ENCODE data around the gene TRIOBP. TPM values are rescaled to one million over a fixed set of nuclear protein-coding genes. Genes with fewer than 3 reads are reported as not detected.
"Not testable (repeated sequence)": the region's sequence is repeated elsewhere in the genome, so short reads cannot be mapped to it uniquely, and the experiment has no call there.

TRIOBP gene
- total and polyA plus RNA-seq, 3 experiments from 2014 or later: 13.6 to 26.7 (median 26.1) TPM

DNA sequence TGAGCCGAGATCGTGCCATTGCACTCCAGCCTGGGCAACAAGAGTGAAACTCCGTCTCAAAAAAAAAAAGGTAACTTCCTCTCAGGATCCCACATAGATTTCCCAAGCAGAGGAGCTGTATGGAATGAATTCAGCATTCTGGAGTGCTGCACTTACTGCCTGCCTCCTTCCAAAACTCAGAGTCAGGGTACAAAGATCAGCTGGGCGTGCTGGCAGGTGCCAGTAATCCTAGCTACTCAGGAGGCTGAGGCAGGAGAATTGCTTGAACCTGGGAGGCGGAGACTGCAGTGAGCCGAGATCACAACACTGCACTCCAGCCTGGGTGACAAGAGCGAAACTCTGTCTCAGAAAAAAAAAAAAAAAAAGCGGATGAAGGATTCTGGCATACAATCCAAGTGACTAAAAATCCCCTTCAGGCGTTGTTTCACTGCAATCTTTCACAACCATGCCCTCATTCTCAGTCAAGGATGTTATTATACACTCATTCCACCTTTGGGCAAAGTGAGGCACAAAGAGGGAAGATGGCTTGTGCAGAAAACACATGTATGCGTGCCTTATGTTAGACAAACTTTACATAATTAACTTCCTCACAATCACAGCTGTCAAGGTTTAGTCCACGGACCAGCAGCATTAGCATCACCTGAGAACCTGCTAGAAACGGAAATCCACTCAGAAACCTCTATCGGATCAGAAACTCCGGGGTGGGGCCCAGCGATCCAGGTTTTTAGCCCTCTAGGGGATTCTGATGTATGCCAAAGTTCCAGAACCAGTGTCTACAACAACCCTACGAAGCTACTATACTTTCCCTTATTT lies 11.8 kb upstream of the TRIOBP start:
- CTCF ChIA-PET: interaction anchor here (0.7 to 16.7 kb wide), 11 partner anchors 9 to 78 kb away, joined by 3 to 375 read pairs (median 7); partner anchors contain the start of genes GGA1, LGALS1, PDXP and SH3BP1
- Histone ChIP-seq H3K27me3 (ENCODE audit: insufficient read depth, low read length, poor library complexity, severe bottlenecking) (no peaks in the 10 kb centered on the region), H3K9me3 (ENCODE audit: low read length) (no peaks in the 10 kb centered on the region), H3K36me3 (ENCODE audit: insufficient read depth, low read length) (peaks cover 16% of the 10 kb centered on the region), H3K4me3 (ENCODE audit: low read length) (no peak overlapping the region), H3K4me1 (ENCODE audit: insufficient read depth, low read length) (peaks cover 23% of the 10 kb centered on the region), H3K27ac (ENCODE audit: low read depth, low read length) (no peak overlapping the region)
- no peak for DNase-seq
- Mint-ChIP-seq H3K27me3 (peaks cover 0 to 1% of the 10 kb centered on the region in 2 donors), H3K4me3 (peak overlapping the region in 6 of 7 donors; percentile 32 to 97 (median 92)), H3K4me1 (peaks cover 28 to 41% (median 39%) of the 10 kb centered on the region in 3 donors), H3K9me3 (no peaks in the 10 kb centered on the region), H3K36me3 (peaks cover 0 to 28% (median 0%) of the 10 kb centered on the region in 3 donors), H3K27ac (peak overlapping the region in 3 of 8 donors; percentile 32 to 96 (median 43))
- POLR2A ChIA-PET: interaction anchor here (0.7 to 1.9 kb wide), 5 partner anchors 8 to 705 kb away, joined by 3 to 7 read pairs (median 6); partner anchors contain the start of gene PDXP

DNA sequence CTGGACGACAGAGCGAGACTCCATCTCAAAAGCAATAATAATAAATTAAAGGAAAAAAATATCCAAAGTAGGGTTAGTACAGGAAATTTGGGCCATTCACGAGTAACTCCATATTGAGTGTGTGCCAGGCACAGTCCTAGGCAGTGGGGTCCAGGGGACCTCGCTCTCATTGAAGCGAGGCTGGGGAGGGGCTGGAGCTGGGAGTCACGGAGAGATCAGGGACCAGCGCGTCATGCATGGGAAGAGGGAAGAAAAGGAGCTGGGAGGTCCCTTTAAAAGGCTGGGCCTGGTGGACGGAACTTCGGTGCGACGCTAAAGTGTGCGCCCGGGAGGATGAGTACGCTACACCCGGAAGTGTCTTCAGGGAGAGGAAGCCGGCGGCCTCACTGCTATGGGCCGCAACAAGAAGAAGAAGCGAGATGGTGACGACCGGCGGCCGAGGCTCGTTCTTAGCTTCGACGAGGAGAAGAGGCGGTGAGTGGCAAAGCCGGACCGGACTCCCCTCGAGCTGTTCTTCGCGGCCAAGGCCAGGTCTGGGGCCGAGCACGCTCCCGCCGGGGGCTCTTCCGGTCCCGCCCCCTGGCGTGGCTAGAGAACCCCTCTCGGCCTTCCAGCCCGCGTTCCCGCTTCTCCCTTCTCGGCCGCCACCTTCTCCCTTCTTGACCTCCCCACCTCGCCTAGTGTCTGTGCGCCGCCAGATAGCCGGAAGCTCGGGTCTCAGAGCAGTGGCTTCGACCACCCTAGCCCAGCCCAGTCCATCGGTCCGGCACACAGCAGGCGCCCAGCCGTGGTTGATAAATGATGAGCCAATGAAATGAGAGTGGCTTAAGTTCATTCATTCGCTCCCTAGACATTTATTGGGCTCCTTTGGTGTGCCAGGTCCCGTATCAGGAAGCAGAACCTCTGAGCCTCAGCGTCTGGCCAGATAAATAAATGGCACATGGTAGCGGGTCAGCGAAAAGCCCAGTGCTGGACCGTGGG lies 10.6 kb upstream of the TRIOBP start, which contains the start of gene NOL12:
NOL12 (plus strand) TSS at position 342 of the 981 bp plus-strand sequence; CDS start at position 392, 50 bp downstream.
- peak within 1 kb of the TSS; percentile 88 for H3K4me3 ChIP-seq (ENCODE audit: low read length)
- peak within 1 kb of the TSS; percentile 83 for H3K27ac ChIP-seq (ENCODE audit: low read depth, low read length)
- peaks cover 28% of the 10 kb centered on the region for H3K36me3 ChIP-seq (ENCODE audit: insufficient read depth, low read length)
- ChIA-PET POLR2A (interaction anchor here (1.0 to 2.3 kb wide), 6 partner anchors 9 to 78 kb away, joined by 3 to 12 read pairs (median 6); partner anchors contain the start of genes GGA1 and PDXP), CTCF (interaction anchor here (0.5 to 16.7 kb wide), 10 partner anchors 9 to 79 kb away, joined by 3 to 375 read pairs (median 6); partner anchors contain the start of genes GGA1, LGALS1 and SH3BP1)
- Mint-ChIP-seq H3K4me3 (peak within 1 kb of the TSS; percentile 83 to 97 (median 94)), H3K36me3 (peaks cover 0 to 41% (median 0%) of the 10 kb centered on the region in 3 donors), H3K27me3 (peaks cover 0 to 1% of the 10 kb centered on the region in 2 donors), H3K4me1 (peaks cover 26 to 38% (median 34%) of the 10 kb centered on the region in 3 donors), H3K9me3 (no peaks in the 10 kb centered on the region), H3K27ac (peak within 1 kb of the TSS; percentile 32 to 100 (median 96))
- H3K9me3 ChIP-seq (ENCODE audit: low read length): no peaks in the 10 kb centered on the region
- peaks cover 21% of the 10 kb centered on the region for H3K4me1 ChIP-seq (ENCODE audit: insufficient read depth, low read length)
- peak; percentile 62 to 84 (median 74) for DNase-seq
- no peaks in the 10 kb centered on the region for H3K27me3 ChIP-seq (ENCODE audit: insufficient read depth, low read length, poor library complexity, severe bottlenecking)

DNA sequence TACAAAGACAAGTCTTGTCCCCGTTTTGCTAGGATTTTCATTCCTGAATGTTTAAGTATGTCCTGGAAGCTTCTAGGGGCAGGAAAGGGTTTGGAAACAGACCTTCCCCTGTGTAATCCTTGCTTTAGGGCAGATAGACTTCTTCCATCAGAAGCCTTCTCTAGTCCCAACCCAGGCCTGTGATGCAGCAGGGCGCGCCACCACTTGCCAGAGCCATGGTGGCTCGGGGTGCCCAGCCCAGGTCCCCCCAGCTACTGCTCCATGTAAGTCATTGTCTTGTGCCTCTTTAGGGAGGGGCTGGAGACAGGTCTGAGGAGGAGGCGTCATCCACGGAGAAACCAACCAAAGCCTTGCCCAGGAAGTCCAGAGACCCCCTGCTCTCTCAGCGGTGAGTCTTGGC lies 6.4 kb upstream of the TRIOBP start:
- H3K27me3 ChIP-seq (ENCODE audit: insufficient read depth, low read length, poor library complexity, severe bottlenecking): no peaks in the 10 kb centered on the region
- no peak overlapping the region for H3K27ac ChIP-seq (ENCODE audit: low read depth, low read length)
- H3K27ac Mint-ChIP-seq: peak overlapping the region in 1 of 8 donors; percentile 50
- H3K36me3 ChIP-seq (ENCODE audit: insufficient read depth, low read length): peaks cover 39% of the 10 kb centered on the region
- peaks cover 15% of the 10 kb centered on the region for H3K4me1 ChIP-seq (ENCODE audit: insufficient read depth, low read length)
- peak overlapping the region in 1 of 7 donors; percentile 34 for H3K4me3 Mint-ChIP-seq
- no peak overlapping the region for H3K4me3 ChIP-seq (ENCODE audit: low read length)
- CTCF ChIA-PET: interaction anchor here (16.7 kb wide), 1 partner anchor 52 kb away, joined by 375 read pairs; the partner anchor contains the start of gene SH3BP1
- DNase-seq: no peak
- peaks cover 0 to 1% of the 10 kb centered on the region in 2 donors for H3K27me3 Mint-ChIP-seq
- H3K9me3 Mint-ChIP-seq: no peaks in the 10 kb centered on the region
- POLR2A ChIA-PET: no interaction called here
- peaks cover 7 to 70% (median 8%) of the 10 kb centered on the region in 3 donors for H3K36me3 Mint-ChIP-seq
- peaks cover 24 to 30% (median 29%) of the 10 kb centered on the region in 3 donors for H3K4me1 Mint-ChIP-seq
- H3K9me3 ChIP-seq (ENCODE audit: low read length): no peaks in the 10 kb centered on the region

DNA sequence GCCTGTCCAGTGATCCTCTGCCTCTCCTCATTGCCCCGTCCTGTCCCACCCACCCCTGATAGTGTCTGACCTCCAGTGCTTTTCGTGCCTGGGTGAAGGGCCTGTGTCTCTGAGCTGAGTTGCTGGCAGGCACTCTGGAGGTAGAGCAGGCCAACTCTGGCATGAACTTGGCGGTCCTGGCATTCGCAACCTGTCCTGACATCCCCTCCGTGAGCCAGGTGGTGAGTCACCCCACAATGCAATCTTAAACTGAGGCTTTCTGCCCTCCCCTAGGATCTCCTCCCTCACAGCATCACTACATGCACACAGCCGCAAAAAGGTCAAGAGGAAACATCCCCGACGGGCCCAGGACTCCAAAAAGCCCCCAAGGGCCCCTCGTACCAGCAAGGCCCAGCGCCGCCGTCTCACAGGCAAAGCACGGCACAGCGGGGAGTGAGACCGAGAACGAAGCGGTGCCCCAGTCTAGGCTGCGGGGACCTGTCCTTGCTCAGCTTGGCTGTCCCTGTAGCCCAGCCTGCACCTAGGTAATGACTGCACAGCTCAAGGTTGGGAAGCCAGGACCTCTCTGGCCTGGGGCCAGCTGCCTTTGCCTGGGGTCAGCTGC lies 5.8 kb upstream of the TRIOBP start:
- Mint-ChIP-seq H3K9me3 (no peaks in the 10 kb centered on the region), H3K36me3 (peaks cover 7 to 75% (median 11%) of the 10 kb centered on the region in 3 donors), H3K4me3 (peak overlapping the region in 1 of 7 donors; percentile 50), H3K27ac (no peak overlapping the region), H3K27me3 (no peaks in the 10 kb centered on the region), H3K4me1 (peaks cover 25 to 30% (median 29%) of the 10 kb centered on the region in 3 donors)
- CTCF ChIA-PET: no interaction called here
- POLR2A ChIA-PET: interaction anchor here (1.1 kb wide), 1 partner anchor 33 kb away, joined by 4 read pairs; the partner anchor contains the start of gene PDXP
- Histone ChIP-seq H3K27me3 (ENCODE audit: insufficient read depth, low read length, poor library complexity, severe bottlenecking) (no peaks in the 10 kb centered on the region), H3K9me3 (ENCODE audit: low read length) (no peaks in the 10 kb centered on the region), H3K27ac (ENCODE audit: low read depth, low read length) (no peak overlapping the region), H3K36me3 (ENCODE audit: insufficient read depth, low read length) (peaks cover 39% of the 10 kb centered on the region), H3K4me3 (ENCODE audit: low read length) (no peak overlapping the region), H3K4me1 (ENCODE audit: insufficient read depth, low read length) (peaks cover 14% of the 10 kb centered on the region)
- no peak for DNase-seq

DNA sequence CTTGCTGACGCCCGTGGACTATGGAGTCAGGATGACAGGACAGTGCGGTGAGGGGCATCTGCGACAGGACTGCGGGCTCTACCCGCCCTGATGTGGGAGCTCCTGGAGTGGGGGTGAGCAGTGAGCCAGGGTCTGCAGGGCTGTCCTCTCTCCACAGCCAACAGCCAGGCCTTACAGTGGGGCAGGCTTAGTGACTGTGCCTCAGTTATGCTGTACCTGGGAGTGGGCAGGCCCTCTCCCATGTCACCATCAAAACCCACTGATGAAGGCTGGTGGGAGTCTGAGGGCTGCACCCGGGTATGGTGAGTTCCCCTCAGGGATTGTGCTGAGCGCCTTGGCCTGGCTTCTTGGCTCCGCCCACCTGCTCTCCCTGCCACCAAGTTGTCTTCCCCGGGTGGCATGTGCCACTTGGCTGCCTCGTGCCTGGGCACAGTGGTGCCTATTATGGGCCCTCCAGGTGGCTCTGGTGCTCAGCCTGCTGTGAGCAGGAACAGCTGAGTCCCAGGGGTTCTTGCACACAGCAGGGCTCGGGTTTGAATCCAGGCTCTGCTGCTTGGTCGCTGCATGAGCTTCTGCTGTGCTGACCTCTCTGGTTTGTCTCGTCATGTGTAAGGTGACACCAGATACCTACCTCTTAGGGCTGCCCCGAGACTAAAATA lies 4.1 kb upstream of the TRIOBP start:
- POLR2A ChIA-PET: no interaction called here
- Mint-ChIP-seq H3K9me3 (no peaks in the 10 kb centered on the region), H3K27me3 (no peaks in the 10 kb centered on the region), H3K27ac (peak overlapping the region in 2 of 8 donors; percentile 42 to 80), H3K4me3 (no peak overlapping the region), H3K36me3 (peaks cover 7 to 64% (median 11%) of the 10 kb centered on the region in 3 donors), H3K4me1 (peaks cover 16 to 22% (median 19%) of the 10 kb centered on the region in 3 donors)
- Histone ChIP-seq H3K4me1 (ENCODE audit: insufficient read depth, low read length) (peaks cover 7% of the 10 kb centered on the region), H3K27ac (ENCODE audit: low read depth, low read length) (no peak overlapping the region), H3K27me3 (ENCODE audit: insufficient read depth, low read length, poor library complexity, severe bottlenecking) (no peaks in the 10 kb centered on the region), H3K4me3 (ENCODE audit: low read length) (no peak overlapping the region), H3K36me3 (ENCODE audit: insufficient read depth, low read length) (peaks cover 39% of the 10 kb centered on the region), H3K9me3 (ENCODE audit: low read length) (no peaks in the 10 kb centered on the region)
- CTCF ChIA-PET: interaction anchor here (0.9 kb wide), 1 partner anchor 86 kb away, joined by 4 read pairs; no protein-coding TSS in a partner anchor
- DNase-seq: no peak

DNA sequence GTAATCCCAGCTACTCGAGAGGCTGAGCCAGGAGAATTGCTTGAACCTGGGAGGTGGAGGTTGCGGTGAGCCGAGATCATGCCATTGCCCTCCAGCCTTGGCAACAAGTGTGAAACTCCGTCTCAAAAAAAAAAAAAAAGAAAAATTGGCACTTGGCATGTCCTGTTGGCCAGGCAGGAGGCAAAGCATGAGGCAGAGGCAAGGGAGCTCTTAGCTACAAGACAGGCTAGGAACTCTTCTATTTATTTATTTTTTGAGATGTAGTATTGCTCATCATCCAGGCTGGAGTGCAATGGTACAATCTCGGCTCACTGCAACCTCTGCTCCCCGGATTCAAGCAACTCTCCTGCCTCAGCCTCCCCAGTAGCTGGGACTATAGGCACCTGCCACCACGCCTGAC lies 2.7 kb upstream of the TRIOBP start:
- H3K4me1 ChIP-seq (ENCODE audit: insufficient read depth, low read length); H3K9me3 Mint-ChIP-seq; H3K27ac Mint-ChIP-seq; H3K27me3 Mint-ChIP-seq; POLR2A ChIA-PET; H3K4me3 ChIP-seq (ENCODE audit: low read length); DNase-seq; H3K4me3 Mint-ChIP-seq; H3K27me3 ChIP-seq (ENCODE audit: insufficient read depth, low read length, poor library complexity, severe bottlenecking); H3K9me3 ChIP-seq (ENCODE audit: low read length); H3K27ac ChIP-seq (ENCODE audit: low read depth, low read length): not testable (repeated sequence)
- H3K36me3 ChIP-seq (ENCODE audit: insufficient read depth, low read length): peaks cover 27% of the 10 kb centered on the region
- CTCF ChIA-PET: interaction anchor here (0.9 to 1.0 kb wide), 2 partner anchors 51 to 87 kb away, joined by 4 read pairs; no protein-coding TSS in a partner anchor
- H3K36me3 Mint-ChIP-seq: peaks cover 7 to 54% (median 11%) of the 10 kb centered on the region in 3 donors
- peaks cover 8 to 13% (median 11%) of the 10 kb centered on the region in 3 donors for H3K4me1 Mint-ChIP-seq

DNA sequence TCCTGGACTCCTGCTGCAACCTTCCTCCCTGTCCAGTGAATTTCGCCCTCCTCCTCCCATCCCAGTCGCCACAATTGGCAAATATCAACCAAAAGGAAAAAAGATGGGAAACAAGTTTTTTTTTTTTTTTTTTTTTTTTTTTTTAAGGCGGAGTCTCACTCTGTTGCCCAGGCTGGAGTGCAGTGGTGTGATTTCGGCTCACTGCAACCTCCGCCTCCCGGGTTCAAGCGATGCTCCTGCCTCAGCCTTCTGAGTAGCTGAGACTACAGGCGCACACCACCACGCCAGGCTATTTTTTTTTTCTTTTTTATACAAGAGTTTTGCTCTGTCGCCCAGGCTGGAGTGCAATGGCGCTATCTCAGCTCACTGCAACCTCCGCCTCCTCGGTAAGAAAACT lies 590 bp upstream of the TRIOBP start:
- DNase-seq; H3K9me3 ChIP-seq (ENCODE audit: low read length); H3K4me1 ChIP-seq (ENCODE audit: insufficient read depth, low read length); POLR2A ChIA-PET; CTCF ChIA-PET; H3K27me3 ChIP-seq (ENCODE audit: insufficient read depth, low read length, poor library complexity, severe bottlenecking); H3K4me3 ChIP-seq (ENCODE audit: low read length); H3K9me3 Mint-ChIP-seq; H3K27me3 Mint-ChIP-seq; H3K27ac ChIP-seq (ENCODE audit: low read depth, low read length): not testable (repeated sequence)
- Mint-ChIP-seq H3K36me3 (peaks cover 7 to 39% (median 11%) of the 10 kb centered on the region in 3 donors), H3K4me1 (peaks cover 8 to 13% (median 11%) of the 10 kb centered on the region in 3 donors), H3K4me3 (peak overlapping the region in 2 of 7 donors; percentile 26 to 38), H3K27ac (peak overlapping the region in 1 of 8 donors; percentile 35)
- peaks cover 12% of the 10 kb centered on the region for H3K36me3 ChIP-seq (ENCODE audit: insufficient read depth, low read length)

Data from CD8-positive, alpha-beta memory T cell (primary cell).